DOHH2 (cell line): ENCODE measurements around the gene GALNT9.

Experiments used
- CTCF ChIP-seq: fragments of 200-600 bp; sonication (generic); IDR thresholded peaks from one replicate; pipeline ENCODE4 v1.5.1; 2014; ENCODE audit warnings: antibody characterized with exemption, mild to moderate bottlenecking, low read depth, low read length; ENCODE audit not compliant: poor library complexity, severe bottlenecking
- EZH2phosphoT487 ChIP-seq: fragments of 200-600 bp; sonication (generic); IDR thresholded peaks from 2 replicates; pipeline ENCODE4 v1.6.1; 2017; ENCODE audit warnings: borderline replicate concordance, mild to moderate bottlenecking, antibody characterized with exemption, low read length, moderate library complexity, mixed read lengths

GRCh38 chr12:132276066-132276826 lies 53.1 kb downstream of the GALNT9 start:
- TF ChIP-seq CTCF (no peak), EZH2phosphoT487 (no peak)
